Testis (tissue), 3 donors: ENCODE results near the gene C6orf163. TPM values are rescaled to one million over a fixed set of nuclear protein-coding genes. Genes with fewer than 3 reads are reported as not detected.
A peak's percentile ranks its signal among the peaks of the same experiment; 100 is the strongest.
"Not testable (repeated sequence)": the region's sequence is repeated elsewhere in the genome, so short reads cannot be mapped to it uniquely, and the experiment has no call there.

Source experiments
- DNase-seq: peaks from one replicate; pipeline ENCODE4 v3.0.0-alpha.2; 2019
- H3K27ac ChIP-seq, 2 donors: fragments of 200-600 bp; sonication (generic); one replicate each; pipeline ENCODE4 v1.5.1; 2019
- H3K27me3 ChIP-seq: fragments of 200-600 bp; sonication (generic); one replicate; pipeline ENCODE4 v1.5.1; 2019
- H3K36me3 ChIP-seq: fragments of 200-600 bp; sonication (generic); one replicate; pipeline ENCODE4 v1.5.1; 2017; ENCODE audit warnings: low read depth; ENCODE audit errors: missing control alignments
- H3K4me1 ChIP-seq: fragments of 200-600 bp; sonication (generic); one replicate; pipeline ENCODE4 v1.5.1; 2019
- H3K4me3 ChIP-seq, 2 donors: fragments of 200-600 bp; sonication (generic); one replicate each; pipeline ENCODE4 v1.5.1; 2017 to 2019
- H3K9me3 ChIP-seq: fragments of 200-600 bp; sonication (generic); one replicate; pipeline ENCODE4 v1.5.1; 2017
- POLR2A ChIP-seq: fragments of 450-650 bp; IDR thresholded peaks from one replicate; pipeline ENCODE4 v1.6.1; 2017; ENCODE audit warnings: antibody characterized with exemption, mild to moderate bottlenecking, moderate library complexity
- WGBS, 2 donors: methylation state at CpG; one replicate each; pipeline ENCODE4 v1.1.5; 2018; 5-methylcytosine and 5-hydroxymethylcytosine counted together
- intact Hi-C: fragments of 100-400 bp; cut with DNase I; formaldehyde crosslinking; loops from one replicate; pipeline ENCODE4 v1.15.1; 2023; ENCODE audit warnings: low total_unique reads
- polyA plus RNA-seq: library from polyadenylated mRNA; stranded (reverse); fragments of 350-450 nt; fragmentation: Illumina TruSeq; extraction: RNeasy Lipid Tissue Mini Kit (QIAGEN cat#74804); gene quantifications from one replicate; pipeline ENCODE4 v1.2.3, GENCODE V29; 2014; ENCODE audit warnings: low read depth, low replicate concordance; ENCODE audit not compliant: insufficient read depth
- total RNA-seq, 2 donors: library from RNA; depleted of rRNA; stranded (reverse); fragments of >200 nt; gene quantifications; one replicate each; pipeline ENCODE4 v1.2.3, GENCODE V29; 2016
- TF ChIP-seq, protein P1 (sequence below), 3 experiments: fragments of 450-650 bp in 2 of 3; fragments of 200-600 bp in 1 of 3; sonication (generic) in 1 of 3; IDR thresholded peaks; one replicate each; pipeline ENCODE4 v1.5.1; 2016 to 2019; ENCODE audit warnings: antibody characterized with exemption in 3 of 3, mild to moderate bottlenecking in 2 of 3, moderate library complexity in 1 of 3

C6orf163 gene
- total and polyA plus RNA-seq, 3 donors from 2014 or later = 10.1 to 17.4 (median 12.5) TPM

- no peak for DNase-seq
- H3K36me3 ChIP-seq = no peaks in the 10 kb centered on the region
- H3K4me1 ChIP-seq = no peaks in the 10 kb centered on the region
- no peaks in the 10 kb centered on the region for H3K27me3 ChIP-seq
- H3K4me3 ChIP-seq = no peak overlapping the region
- no peaks in the 10 kb centered on the region for H3K9me3 ChIP-seq
- H3K27ac ChIP-seq = no peak overlapping the region
- intact Hi-C loops = no loop called here
- TF ChIP-seq, protein P1, sequence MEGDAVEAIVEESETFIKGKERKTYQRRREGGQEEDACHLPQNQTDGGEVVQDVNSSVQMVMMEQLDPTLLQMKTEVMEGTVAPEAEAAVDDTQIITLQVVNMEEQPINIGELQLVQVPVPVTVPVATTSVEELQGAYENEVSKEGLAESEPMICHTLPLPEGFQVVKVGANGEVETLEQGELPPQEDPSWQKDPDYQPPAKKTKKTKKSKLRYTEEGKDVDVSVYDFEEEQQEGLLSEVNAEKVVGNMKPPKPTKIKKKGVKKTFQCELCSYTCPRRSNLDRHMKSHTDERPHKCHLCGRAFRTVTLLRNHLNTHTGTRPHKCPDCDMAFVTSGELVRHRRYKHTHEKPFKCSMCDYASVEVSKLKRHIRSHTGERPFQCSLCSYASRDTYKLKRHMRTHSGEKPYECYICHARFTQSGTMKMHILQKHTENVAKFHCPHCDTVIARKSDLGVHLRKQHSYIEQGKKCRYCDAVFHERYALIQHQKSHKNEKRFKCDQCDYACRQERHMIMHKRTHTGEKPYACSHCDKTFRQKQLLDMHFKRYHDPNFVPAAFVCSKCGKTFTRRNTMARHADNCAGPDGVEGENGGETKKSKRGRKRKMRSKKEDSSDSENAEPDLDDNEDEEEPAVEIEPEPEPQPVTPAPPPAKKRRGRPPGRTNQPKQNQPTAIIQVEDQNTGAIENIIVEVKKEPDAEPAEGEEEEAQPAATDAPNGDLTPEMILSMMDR (IDR thresholded peaks at IDR 0.05) = no peak
- no peak for TF ChIP-seq POLR2A
- WGBS, 2 donors = 86 to 93% methylated on average over 3 of the region's 3 CpGs
Observed at GRCh38 chr6:87315071-87315470, 29.5 kb upstream of the C6orf163 start.

DNA sequence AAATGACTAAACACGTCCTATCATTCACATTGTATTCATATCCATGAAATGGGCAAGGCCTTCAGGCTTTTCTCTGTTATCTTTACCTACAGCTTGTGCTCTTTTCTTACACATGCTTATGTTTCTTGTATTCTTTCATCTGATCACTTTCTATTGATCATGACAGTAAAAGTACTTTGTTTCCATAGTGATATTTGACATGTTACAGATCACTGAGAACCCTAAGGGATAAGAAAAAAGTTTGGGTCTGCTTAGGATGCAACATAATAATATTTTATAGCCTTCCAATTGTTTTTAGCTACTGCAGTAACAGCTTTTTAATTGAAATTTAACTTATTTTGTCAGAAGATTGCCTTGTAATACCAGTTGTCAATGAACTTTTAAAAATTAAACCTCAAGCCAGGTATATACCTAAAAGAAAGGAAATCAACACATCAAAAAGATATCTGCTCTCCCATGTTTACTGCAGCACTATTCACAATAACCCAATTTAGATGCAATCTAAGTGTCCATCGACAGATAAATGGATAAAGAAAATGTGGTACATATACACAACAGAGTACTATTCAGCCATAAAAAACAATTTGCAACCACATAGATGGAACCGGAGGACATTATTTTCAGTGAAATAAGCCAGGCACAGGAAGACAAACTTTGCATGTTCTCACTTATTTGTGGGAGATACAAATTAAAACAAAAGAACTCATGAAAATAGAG is 25.2 kb upstream of the C6orf163 start:
- intact Hi-C loops = no loop called here
- no peak for TF ChIP-seq POLR2A
- TF ChIP-seq, protein P1 (IDR thresholded peaks at IDR 0.05) = no peak
- Histone ChIP-seq H3K36me3 (no peaks in the 10 kb centered on the region), H3K27ac (no peak overlapping the region), H3K27me3 (no peaks in the 10 kb centered on the region), H3K4me1 (no peaks in the 10 kb centered on the region), H3K4me3 (no peak overlapping the region), H3K9me3 (no peaks in the 10 kb centered on the region)
- DNase-seq = no peak
- WGBS, 2 donors = 86 to 91% methylated on average over 3 of the region's 3 CpGs

GRCh38 chr6:87322304-87323212 is 22.1 kb upstream of the C6orf163 start, which contains the start of gene SMIM8:
SMIM8 (plus strand) TSS chr6:87322588; CDS start chr6:87337032, 14,444 bp downstream.
- intact Hi-C loops = no loop called here
- peak; percentile 91 for DNase-seq
- TF ChIP-seq, protein P1 (IDR thresholded peaks at IDR 0.05) = peak; percentile 97
- TF ChIP-seq POLR2A = no peak
- H3K4me3 ChIP-seq = peak within 1 kb of the TSS; percentile 83 to 96
- H3K9me3 ChIP-seq = no peaks in the 10 kb centered on the region
- no peaks in the 10 kb centered on the region for H3K27me3 ChIP-seq
- H3K4me1 ChIP-seq = no peaks in the 10 kb centered on the region
- no peaks in the 10 kb centered on the region for H3K36me3 ChIP-seq
- peak within 1 kb of the TSS; percentile 71 to 84 for H3K27ac ChIP-seq
- WGBS, 2 donors = 1% methylated on average over 30 to 60 of the region's 60 CpGs

GRCh38 chr6:87323880-87324279 is 20.7 kb upstream of the C6orf163 start:
- WGBS, 2 donors = 92 to 95% methylated on average over 1 of the region's 1 CpG
- H3K27me3 ChIP-seq, intact Hi-C loops, H3K4me3 ChIP-seq, H3K9me3 ChIP-seq, H3K27ac ChIP-seq, H3K4me1 ChIP-seq, H3K36me3 ChIP-seq, DNase-seq: not testable (repeated sequence)

DNA sequence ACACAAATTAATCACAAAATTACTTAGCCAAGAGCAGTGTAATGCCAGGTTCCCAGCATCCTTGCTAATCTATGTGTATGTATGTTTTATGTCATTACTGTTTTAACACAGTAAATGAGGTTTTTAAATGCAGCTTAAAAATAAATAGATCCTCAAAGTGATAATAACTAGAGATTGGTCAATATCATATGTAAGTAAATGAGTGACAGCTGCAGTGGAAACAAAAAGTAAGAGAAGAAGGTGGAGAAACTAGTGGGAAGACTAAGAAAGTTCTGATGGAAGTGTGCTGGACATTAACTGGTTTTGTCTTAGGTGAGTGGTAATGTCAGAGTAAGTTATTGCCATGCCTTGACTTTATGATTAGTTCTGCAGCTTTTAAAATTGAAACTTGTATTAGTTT is 13.7 kb upstream of the C6orf163 start:
- Histone ChIP-seq H3K36me3 (no peaks in the 10 kb centered on the region), H3K9me3 (no peaks in the 10 kb centered on the region), H3K27ac (no peak overlapping the region), H3K4me1 (no peaks in the 10 kb centered on the region), H3K4me3 (no peak overlapping the region), H3K27me3 (no peaks in the 10 kb centered on the region)
- DNase-seq = no peak
- intact Hi-C loops = no loop called here
- TF ChIP-seq, protein P1 (IDR thresholded peaks at IDR 0.05) = no peak
